GM12801 (cell line): ENCODE results near the gene ELMO1.

Experiments
- CTCF ChIP-seq: IDR thresholded peaks from one replicate; pipeline ENCODE4 v1.5.1; 2011; ENCODE audit warnings: control low read depth; ENCODE audit not compliant: insufficient read length; ENCODE audit errors: extremely low read depth

ELMO1 gene

GRCh38 chr7:37481154-37481553, 32.5 kb upstream of the ELMO1 start:
- no peak for TF ChIP-seq CTCF

- no peak for TF ChIP-seq CTCF
These were observed 31.7 kb upstream of the ELMO1 start for GRCh38 chr7:37480041-37481031.

- no peak for TF ChIP-seq CTCF
These were observed 28.3 kb upstream of the ELMO1 start for GRCh38 chr7:37476881-37477450.

- no peak for TF ChIP-seq CTCF
These were observed 27.8 kb upstream of the ELMO1 start for GRCh38 chr7:37476428-37476827.

GRCh38 chr7:37475646-37476045, 27.0 kb upstream of the ELMO1 start:
- no peak for TF ChIP-seq CTCF

- TF ChIP-seq CTCF = no peak
These were observed 23.0 kb upstream of the ELMO1 start for GRCh38 chr7:37471619-37472018.

- no peak for TF ChIP-seq CTCF
These were observed 18.3 kb upstream of the ELMO1 start for GRCh38 chr7:37467002-37467401.
